Measurements from ENCODE around the gene RALGPS1. TPM values are rescaled to one million over a fixed set of nuclear protein-coding genes. Genes with fewer than 3 reads are reported as not detected.
"Not testable (repeated sequence)": the region's sequence is repeated elsewhere in the genome, so short reads cannot be mapped to it uniquely, and the experiment has no call there.

RALGPS1 gene
- total and polyA plus RNA-seq, 2 experiments from 2014 or later: 13.1 to 22.1 TPM

GRCh38 chr9:127170652-127171051 is 256.1 kb downstream of the RALGPS1 start:
- H2AFZ ChIP-seq: no peak overlapping the region
- DNase-seq (ENCODE audit: low spot score): no peak
- no peak overlapping the region for H3K27ac ChIP-seq
- no peaks in the 10 kb centered on the region for H3K9me3 ChIP-seq (ENCODE audit: low read depth)
- no peak overlapping the region for H3K4me2 ChIP-seq
- no peak overlapping the region for H3K4me3 ChIP-seq
- no peaks in the 10 kb centered on the region for H3K36me3 ChIP-seq (replicated peaks; ENCODE audit: insufficient read depth, low read depth)
- no peaks in the 10 kb centered on the region for H4K20me1 ChIP-seq (ENCODE audit: insufficient read depth, poor library complexity, severe bottlenecking)
- TF ChIP-seq EZH2phosphoT487 (IDR thresholded peaks at IDR 0.05; ENCODE audit: low read depth, severe bottlenecking, unreplicated experiment) (no peak), EZH2 (IDR thresholded peaks at IDR 0.05; ENCODE audit: borderline replicate concordance) (no peak), CTCF (IDR thresholded peaks at IDR 0.05; ENCODE audit: poor library complexity) (no peak)
- WGBS (ENCODE audit: low lambda C conversion rate, missing lambda C conversion rate): 88% methylated on average over 2 of the region's 2 CpGs
- H3K79me2 ChIP-seq: no peaks in the 10 kb centered on the region
- no peaks in the 10 kb centered on the region for H3K4me1 ChIP-seq (ENCODE audit: insufficient read depth)
- no peaks in the 10 kb centered on the region for H3K27me3 ChIP-seq
- no peaks in the 10 kb centered on the region for H3K9me2 ChIP-seq (replicated peaks; ENCODE audit: insufficient read depth)

GRCh38 chr9:127171348-127171747 is 256.8 kb downstream of the RALGPS1 start:
- not testable (repeated sequence) for H3K9me3 ChIP-seq (ENCODE audit: low read depth); H3K79me2 ChIP-seq; H3K4me1 ChIP-seq (ENCODE audit: insufficient read depth); H3K36me3 ChIP-seq (replicated peaks; ENCODE audit: insufficient read depth, low read depth); DNase-seq (ENCODE audit: low spot score); H3K9me2 ChIP-seq (replicated peaks; ENCODE audit: insufficient read depth); H3K27ac ChIP-seq; H3K27me3 ChIP-seq; H3K4me3 ChIP-seq; H3K4me2 ChIP-seq; H2AFZ ChIP-seq; H4K20me1 ChIP-seq (ENCODE audit: insufficient read depth, poor library complexity, severe bottlenecking)
- WGBS (ENCODE audit: low lambda C conversion rate, missing lambda C conversion rate): 97% methylated on average over 9 of the region's 9 CpGs

- Histone ChIP-seq H3K27me3 (no peaks in the 10 kb centered on the region), H3K9me2 (replicated peaks; ENCODE audit: insufficient read depth) (no peaks in the 10 kb centered on the region), H3K79me2 (no peaks in the 10 kb centered on the region), H3K4me1 (ENCODE audit: insufficient read depth) (no peaks in the 10 kb centered on the region), H3K9me3 (ENCODE audit: low read depth) (no peaks in the 10 kb centered on the region), H4K20me1 (ENCODE audit: insufficient read depth, poor library complexity, severe bottlenecking) (no peaks in the 10 kb centered on the region), H3K36me3 (replicated peaks; ENCODE audit: insufficient read depth, low read depth) (no peaks in the 10 kb centered on the region), H2AFZ (no peak overlapping the region), H3K27ac (no peak overlapping the region), H3K4me2 (no peak overlapping the region), H3K4me3 (no peak overlapping the region)
- 88% methylated on average over 12 of the region's 12 CpGs for WGBS (ENCODE audit: low lambda C conversion rate, missing lambda C conversion rate)
- no peak for DNase-seq (ENCODE audit: low spot score)
- TF ChIP-seq CTCF (IDR thresholded peaks at IDR 0.05; ENCODE audit: poor library complexity): no peak
- no peak for TF ChIP-seq EZH2phosphoT487 (IDR thresholded peaks at IDR 0.05; ENCODE audit: low read depth, severe bottlenecking, unreplicated experiment)
- TF ChIP-seq EZH2 (IDR thresholded peaks at IDR 0.05; ENCODE audit: borderline replicate concordance): no peak
These were observed 257.6 kb downstream of the RALGPS1 start for GRCh38 chr9:127172066-127172707.

- no peaks in the 10 kb centered on the region for H3K36me3 ChIP-seq (replicated peaks; ENCODE audit: insufficient read depth, low read depth)
- H2AFZ ChIP-seq: no peak overlapping the region
- H3K27me3 ChIP-seq: no peaks in the 10 kb centered on the region
- no peak overlapping the region for H3K27ac ChIP-seq
- no peaks in the 10 kb centered on the region for H3K9me2 ChIP-seq (replicated peaks; ENCODE audit: insufficient read depth)
- H4K20me1 ChIP-seq (ENCODE audit: insufficient read depth, poor library complexity, severe bottlenecking): no peaks in the 10 kb centered on the region
- no peaks in the 10 kb centered on the region for H3K79me2 ChIP-seq
- WGBS (ENCODE audit: low lambda C conversion rate, missing lambda C conversion rate): 94% methylated on average over 4 of the region's 4 CpGs
- H3K4me1 ChIP-seq (ENCODE audit: insufficient read depth): no peaks in the 10 kb centered on the region
- no peak overlapping the region for H3K4me2 ChIP-seq
- DNase-seq (ENCODE audit: low spot score): no peak
- H3K4me3 ChIP-seq: no peak overlapping the region
- H3K9me3 ChIP-seq (ENCODE audit: low read depth): no peaks in the 10 kb centered on the region
- TF ChIP-seq CTCF (IDR thresholded peaks at IDR 0.05; ENCODE audit: poor library complexity) (no peak), EZH2phosphoT487 (IDR thresholded peaks at IDR 0.05; ENCODE audit: low read depth, severe bottlenecking, unreplicated experiment) (no peak), EZH2 (IDR thresholded peaks at IDR 0.05; ENCODE audit: borderline replicate concordance) (no peak)
These were observed 258.5 kb downstream of the RALGPS1 start for GRCh38 chr9:127173063-127173462.
